NCI-H510A (cell line): ENCODE measurements around the gene OCEL1.
A peak's percentile ranks its signal among the peaks of the same experiment; 100 is the strongest.

Source experiments
- DNase-seq: peaks from one replicate; lab custom pipeline; 2025; lab: John Stamatoyannopoulos, UW

OCEL1 gene

DNA sequence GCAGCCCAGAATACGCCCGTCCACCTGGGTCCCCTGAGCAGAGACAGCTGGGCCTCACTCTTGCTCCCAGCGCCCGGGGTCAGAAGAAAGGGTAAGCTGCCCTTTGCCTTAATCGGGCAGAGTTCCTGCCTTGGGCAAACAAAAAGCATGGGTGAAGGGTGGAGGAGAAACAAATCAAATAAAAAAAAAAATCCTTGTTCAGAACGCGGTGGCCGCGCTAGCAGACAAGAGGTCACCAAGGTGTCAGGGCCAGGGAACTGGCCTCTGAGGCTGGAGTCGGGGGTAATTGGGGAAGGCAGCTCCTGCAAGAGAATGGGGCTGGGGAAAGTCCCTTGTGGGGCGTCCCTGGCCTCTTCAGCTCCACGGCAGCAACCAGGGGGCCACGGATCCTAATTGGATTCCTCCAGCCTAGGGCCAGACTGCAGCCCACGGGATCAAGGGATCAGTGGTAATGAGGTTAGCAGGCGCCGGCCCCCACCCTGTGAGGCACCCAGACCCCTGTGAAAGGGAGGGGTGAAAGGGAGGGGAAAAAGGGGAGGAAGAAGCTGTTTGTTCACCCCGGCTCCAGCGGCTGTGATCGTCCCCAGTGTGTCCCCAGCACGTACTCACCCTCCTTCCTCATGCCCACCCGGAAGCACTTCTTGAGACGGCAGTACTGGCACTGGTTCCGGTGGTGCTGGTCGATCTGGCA, 14.2 kb downstream of the OCEL1 start:
- DNase-seq: no peak

DNA sequence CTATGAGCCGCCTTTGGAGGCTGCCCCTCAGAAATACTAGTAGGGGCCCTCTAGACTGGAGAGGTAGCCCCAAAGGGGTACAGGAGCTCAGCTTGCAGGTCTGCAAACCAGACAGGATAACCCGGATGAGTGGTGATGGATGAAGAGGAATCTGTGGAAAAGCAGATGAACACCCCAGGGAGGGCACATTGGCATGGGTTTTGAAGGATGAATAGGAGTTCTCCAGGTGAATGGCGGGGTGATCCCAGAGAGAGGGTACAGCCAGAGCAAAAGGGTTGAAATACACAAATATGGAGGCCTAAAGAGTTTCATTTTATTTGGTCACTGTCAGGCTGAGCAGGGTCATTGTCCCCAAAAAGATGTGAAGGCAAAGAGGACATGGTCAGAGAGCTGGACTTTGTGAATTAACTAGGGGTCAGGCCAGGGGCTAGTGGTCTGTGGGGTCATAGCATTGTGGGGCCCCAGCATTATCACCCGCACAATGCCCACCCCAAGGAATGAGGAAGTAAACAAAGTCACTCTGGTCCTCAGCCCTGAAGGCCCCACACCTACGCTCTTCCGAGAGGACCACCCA, 14.9 kb downstream of the OCEL1 start:
- DNase-seq: no peak

DNA sequence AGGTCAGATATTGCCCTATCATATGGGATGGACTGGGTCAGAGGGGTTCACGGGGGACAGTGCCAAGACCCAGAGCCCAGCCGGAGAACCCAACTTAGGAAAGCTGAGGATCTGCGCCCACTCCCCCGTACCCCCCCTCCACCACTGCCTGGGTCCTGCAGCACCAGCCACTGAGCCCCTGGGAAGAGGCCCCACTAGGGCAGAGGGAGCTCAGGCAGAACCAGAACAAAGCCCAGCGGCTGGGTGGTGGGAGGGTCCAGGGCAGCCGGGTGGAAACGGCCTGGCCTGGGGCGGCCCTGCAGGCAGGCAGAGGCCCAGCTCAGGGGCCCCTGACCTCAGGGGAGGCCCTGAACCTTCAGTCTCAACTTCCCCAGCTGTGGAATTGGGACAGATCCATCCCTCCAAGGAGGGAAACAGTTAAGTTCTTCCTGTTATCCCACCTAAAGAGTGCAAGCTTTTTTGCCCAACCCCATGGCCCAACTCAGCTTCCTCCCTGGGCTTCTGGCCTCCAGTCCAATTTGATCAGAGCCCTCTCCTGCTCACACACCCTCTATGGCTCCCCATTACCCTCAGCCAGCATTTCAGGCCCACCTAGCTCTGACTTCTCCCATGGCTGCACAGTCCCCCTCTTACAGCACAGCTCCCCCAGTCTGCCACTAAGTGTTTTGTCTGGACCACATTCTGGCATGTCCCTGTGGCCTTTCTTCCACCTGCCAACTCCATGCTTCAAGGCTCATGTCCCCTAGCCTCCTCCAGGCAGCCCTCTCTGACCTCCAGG, 16.6 kb downstream of the OCEL1 start:
- no peak for DNase-seq

DNA sequence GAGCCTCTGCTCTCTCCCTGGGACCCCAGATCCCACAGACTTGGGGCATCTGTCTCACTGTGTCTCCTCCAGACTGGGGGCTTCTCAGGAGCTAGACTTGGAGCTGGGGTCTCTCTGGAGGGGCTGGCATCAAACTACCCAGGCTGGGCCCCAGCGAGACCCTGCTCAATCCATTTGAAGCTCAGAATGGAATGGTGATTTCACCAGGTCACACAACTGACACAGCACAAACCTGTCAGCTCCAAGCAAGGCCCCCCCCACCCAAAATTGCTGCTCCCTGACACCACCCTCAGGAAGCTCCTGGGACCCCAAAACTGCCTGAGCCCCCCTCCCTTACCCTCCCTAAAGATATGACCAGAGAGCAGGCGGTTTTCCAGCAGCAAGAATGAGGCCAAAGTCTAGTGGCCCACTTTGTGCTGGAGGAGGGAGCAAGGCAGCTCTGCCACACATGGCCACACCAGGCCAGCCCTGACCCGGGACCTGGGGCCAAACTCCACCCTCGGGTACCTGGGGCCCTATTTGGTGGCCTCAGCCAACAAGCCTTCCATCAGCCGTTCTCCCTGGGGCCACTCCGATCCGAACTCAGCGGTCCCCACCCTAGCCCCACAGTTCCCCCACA, 17.3 kb downstream of the OCEL1 start:
- no peak for DNase-seq

DNA sequence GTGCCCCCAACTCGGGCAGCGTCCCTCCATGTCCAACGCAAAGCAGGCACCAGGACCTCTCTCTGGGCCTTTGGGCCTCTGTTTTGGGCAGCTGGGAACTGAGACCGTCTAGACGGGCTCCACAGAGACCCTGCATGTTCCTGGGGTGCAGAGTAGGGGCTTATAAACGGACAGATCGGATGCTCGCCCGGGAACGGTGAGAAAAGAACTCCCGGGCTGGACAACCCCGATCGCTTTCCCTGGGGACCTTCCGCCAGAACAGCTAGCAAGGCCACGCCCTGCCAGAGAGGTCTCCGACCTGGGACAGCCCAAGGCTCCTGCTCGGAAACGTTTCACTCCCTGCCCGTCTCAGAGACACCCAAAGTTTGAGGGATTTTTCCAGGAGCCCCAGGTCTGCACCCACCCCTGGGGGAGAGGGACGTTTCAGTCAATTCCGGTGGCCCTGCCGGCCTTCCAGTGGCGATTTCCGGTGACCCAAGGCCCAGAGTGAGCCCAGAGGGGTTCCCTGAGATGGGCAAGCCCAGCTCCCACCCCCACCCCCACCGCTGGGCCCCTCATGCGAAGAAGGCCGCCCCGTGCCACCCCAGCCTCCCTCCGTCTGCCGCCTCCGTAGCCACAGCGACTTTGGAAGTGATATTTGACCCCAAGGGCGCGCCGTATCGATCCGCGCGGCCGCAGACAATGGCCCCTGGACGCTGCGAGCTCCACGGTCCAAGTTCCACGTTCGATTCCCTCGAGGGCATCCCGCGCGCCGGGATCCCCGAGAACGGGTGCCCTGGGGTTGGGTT, 18.0 kb downstream of the OCEL1 start:
- no peak for DNase-seq

DNA sequence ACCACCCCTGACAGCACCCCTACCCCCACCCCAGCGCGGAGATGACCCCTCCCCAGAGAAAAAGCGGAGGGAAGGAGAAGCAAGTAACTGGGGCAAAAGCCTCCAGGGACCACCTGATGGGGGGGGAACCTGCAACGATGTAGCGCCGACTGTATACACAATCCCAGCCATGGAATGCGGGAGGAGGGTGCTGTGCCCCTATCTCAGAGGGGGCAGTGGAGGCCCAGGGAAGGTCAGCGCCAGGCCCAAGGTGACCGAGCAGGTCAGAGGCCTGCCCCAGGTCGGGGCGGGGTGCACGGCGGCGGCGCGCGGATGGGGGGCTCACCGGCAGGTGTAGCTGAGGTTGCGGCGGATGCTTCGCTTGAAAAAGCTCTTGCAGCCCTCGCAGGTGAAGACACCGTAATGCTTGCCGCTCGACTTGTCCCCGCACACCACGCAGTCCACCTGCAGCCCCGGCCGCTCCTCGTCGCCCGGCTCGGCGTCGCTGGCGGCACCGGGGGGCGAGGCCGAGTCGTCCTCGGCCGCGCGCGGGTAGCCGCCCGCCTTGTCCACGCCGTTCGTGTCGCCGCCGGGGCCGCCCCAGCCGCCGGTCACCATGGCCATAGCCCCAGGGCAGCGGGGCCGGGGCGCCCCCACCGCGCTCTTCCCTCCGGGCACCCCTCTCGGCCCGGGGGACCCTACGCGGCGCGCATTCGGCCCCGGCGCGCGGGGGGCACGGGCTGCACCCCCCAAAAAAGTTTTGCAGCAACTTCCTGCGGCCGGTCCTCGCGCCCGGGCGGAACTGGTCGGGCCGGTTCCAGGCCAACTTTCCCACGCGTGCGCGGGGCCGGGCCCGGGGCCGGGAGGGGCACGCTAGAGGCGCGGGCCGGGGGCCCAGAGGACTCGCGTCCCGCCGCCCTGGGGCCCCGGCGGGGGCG, 18.9 kb downstream of the OCEL1 start:
- DNase-seq: no peak

DNA sequence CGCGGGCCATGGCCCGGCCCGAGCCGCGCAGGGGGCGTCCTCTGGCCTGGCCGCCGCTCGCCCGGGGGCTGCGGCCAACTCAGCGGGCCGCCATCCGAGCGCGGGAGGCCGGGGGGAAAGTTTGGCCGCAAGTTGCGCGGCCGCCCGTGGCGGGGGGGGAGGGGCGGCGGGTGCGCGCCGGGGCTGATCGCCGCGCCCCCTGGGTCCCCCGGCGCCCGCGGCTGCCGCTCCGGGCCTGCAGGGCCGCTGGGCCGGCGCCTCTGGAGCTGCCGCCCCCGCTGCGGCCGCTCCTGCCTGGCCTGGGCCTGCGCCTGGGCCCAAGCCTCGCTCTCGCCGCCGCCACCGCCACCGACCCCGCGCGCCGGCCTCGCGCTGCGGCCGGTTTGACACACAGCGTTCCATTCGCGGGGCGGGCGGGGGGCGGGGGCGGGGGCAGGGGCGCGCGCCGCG, 19.5 kb downstream of the OCEL1 start, which contains the start of gene NR2F6:
Gene NR2F6, minus strand, starts transcription at position 385 of the 450 bp plus-strand sequence. CDS start 699 bp downstream, outside the sequence.
- no peak for DNase-seq

DNA sequence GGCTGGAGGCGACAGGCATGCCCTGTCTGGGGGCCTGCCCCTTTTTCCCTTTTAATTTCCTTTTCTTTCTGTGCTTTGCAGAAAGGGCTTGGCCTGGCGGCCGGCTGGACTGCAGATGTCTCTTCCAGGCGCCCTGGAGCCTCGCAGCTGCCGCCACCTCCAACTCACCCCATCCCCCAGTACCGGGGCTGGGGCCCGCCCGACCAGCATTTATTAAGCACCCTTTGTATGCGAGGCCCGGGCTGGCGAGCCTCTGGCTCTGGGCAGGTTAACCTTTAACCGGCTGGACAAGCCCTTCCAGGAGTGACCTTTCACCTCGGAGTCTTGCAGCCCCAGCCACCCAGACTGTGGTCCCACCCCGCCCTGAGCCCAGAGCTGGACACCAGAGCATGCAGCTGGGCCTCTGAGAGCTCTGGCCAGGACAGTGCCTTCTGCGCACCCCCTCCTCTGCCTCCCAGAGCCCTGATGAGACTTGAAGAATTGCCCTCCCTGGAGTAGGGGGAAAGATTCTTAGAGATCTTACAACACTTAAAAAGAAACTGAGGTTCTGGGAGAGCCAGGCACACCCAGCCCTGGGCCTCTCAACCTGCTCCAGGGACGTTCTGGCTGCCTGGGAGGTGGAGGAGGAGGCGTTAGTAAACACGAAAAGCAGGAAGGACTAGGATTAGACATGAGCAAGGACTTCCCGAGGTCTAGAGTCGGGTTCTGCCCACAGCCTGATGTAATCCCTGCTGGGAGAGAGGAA, 20.8 kb downstream of the OCEL1 start:
- DNase-seq: no peak

DNA sequence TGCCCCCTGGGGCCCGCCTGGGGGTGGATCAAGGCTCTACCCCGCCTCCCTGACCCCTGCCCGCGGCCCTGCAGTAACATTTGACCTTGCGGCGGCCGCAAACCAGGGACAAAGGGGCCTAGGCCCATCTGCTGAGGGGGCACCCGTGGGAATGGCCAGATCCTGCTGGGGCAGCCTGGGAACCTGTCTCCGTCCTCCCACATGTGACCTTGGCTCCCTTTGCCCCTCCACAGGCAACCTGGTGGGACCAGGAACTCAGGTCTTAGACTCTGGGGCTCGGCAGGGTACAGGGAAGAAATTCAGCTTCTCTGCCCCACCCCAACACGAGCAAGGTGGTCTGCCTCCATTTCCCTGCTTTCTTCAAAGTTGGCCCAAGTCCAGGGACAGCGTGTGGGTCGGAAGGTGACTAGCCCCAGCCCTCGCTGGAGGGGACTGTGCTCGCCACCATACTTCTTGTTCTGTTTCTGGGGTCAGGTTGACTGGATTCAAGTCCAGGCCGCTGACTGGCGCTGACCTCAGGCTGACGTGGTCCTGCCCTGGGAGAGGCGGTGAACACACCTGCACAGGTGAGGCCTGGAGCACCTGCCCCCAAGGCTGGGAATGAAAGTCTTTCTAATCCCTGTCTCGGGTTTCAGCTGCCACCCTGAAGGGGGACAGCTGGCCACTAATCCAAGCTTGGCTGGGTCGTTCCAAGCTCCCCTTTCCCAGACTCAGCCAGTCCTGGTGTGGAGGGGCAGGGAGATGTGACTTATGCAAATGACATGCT, 22.2 kb downstream of the OCEL1 start:
- DNase-seq: peak; percentile 92

DNA sequence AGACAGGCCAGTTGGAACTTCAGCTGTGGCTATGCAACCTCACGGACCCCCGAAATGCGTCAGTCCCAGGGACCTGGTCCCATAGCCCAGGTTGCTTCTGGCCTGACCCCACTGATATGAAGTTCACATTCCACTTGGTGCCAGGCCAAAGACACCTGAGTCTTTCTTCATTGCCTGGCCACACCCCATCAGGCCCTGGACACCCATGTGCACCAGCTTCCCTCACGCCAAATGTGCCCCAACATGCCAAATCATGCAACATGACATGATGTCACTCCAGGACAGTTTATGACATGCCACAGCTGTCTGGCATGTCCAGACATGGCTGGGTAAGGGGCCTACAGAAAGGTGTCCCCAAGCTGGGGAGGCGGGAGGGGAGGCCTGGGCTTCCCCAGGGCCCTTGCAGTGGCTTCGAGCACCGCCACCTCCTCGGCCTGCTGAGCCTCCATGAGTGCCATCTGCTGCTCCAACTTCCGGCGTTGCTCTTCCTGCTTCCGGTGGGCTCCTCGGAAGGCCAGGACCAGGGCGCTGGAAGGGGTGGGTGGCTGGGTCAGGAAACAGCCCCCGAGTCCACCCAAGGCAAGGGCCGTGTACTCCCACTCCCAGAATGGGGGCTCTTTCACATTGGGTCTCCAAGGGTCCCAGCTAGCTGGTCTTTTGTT, 24.0 kb downstream of the OCEL1 start:
- DNase-seq: no peak

DNA sequence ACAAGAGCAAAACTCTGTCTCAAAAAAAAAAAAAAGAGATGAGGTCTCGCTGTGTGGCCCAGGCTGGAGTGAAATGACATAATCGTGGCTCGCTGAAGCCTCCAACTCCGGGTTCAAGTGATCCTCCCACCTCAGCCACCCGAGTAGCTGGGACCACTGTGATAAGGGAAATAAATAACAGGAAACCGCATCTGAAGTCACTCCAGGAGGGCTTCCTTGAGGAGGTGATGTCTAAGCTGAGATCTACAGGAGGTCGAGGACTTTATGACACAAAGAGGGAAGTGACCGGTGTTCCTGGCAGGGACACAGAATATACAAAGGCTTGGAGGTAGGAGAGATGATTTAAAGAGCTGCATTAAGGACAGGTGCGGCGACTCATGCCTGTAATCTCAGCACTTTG, 28.6 kb downstream of the OCEL1 start:
- DNase-seq: no peak

DNA sequence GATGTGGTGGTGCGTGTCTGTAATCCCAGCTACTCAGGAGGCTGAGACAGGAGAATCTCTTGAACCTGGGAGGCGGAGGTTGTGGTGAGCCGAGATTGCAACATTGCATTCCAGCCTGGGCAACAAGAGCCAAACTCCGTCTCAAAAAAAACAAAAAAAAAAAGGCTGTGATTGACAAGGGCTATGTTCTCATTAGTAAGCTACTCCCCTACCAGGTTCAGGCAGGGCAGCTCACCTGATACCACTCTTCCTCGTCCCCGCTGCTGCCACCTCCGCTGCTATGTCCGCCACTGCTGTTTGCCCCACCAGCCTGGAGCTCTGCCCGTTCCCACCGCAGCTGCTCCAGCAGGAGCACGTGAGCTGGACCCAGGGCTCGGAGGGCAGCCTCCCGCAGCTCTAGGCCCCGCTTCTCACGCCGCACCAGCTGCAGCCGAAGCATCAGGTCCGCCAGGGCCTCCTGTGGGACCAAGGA, 29.2 kb downstream of the OCEL1 start:
- DNase-seq: peak; percentile 75

DNA sequence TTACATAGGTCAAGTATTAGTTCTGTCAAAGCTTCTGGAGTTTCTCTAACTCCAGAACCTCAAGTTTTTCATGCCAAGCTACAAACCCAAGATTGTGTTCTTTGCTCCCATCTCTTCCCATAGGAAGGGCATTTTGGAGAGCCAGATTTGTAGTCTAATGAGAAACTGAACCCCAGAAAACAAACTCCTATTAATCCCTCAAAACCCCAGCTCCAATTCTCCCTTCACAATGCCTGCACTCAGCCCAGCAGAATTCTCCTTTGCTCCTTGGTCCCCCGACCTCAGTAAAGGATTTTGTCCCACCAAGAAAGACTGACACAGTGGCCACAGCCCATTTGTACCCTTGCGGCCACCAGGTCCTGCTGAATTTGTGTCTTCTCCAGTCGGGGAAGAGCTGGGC, 30.1 kb downstream of the OCEL1 start:
- DNase-seq: no peak

DNA sequence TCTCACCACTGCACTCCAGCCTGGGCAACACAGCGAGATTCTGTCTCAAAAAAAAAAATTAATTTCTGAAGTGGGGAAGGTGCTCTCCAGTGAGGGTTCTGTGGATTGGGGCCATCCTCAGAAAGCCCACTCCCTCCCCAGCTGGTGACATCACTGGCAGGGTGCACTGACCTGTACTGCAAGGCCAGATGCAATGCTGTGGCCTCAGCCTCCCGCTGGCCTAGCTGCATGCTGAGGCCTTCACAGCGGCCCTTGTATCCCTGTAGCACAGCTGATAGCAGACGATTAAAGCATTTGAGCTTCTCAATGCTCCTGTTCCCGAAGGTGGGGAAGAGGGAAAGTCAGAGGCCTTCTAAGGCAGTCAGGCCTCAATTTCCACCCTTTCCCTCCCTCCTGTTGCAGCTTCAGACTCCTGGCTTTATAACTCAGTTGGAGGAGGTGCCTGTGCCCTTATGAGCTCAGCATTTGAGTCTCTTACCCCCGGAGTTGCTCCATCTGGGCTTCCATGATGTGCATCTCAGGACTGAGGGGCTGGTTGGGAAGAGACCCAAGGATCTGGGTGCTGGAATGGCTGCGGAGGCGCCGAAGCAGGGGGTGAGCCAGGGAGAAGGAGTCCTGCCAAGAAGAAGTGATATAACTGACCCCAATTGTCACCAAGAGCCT, 33.2 kb downstream of the OCEL1 start:
- DNase-seq: no peak

DNA sequence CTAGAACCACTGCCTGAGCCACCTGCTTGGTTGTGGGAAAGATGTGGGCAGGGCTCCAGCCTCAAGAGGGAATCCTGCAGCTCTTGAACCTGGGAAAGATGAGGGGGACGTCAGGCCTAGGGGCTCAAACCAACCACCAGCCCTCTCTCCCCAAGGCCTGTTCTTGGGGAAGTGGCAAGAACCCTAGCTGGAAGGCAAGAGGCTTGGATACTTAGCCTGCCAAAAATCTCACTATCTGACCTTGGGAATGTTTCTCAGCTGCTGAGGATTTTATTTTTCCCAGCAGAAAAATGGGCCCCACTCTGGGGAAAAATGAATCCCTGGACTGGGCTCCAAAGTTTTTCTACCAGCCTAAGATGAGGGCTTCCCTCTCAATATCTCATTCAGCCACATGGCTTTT, 33.9 kb downstream of the OCEL1 start:
- no peak for DNase-seq

DNA sequence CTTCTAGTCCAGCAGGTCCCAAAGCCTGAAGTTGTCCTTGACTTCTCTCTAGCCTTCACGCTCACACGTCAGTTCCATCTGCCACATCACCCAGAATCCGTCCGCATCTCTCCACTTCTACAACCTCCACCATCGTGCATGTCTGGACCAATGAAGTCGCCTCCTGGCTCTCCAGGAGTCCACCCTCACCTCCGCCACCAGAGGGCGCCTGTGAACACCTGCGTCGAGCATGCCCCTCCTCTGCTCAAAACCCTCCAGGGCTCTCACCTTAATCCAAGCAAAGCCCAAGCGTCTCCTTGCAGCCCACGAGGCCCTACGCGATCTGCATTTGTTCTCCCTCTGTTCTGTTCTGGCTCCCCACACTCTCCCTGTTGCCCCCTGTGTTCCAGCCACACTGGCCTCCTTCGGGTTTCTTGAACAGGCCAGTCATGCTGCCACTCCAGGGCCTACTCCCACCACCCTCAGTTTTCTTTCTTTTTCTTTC, 34.9 kb downstream of the OCEL1 start:
- DNase-seq: peak; percentile 63

DNA sequence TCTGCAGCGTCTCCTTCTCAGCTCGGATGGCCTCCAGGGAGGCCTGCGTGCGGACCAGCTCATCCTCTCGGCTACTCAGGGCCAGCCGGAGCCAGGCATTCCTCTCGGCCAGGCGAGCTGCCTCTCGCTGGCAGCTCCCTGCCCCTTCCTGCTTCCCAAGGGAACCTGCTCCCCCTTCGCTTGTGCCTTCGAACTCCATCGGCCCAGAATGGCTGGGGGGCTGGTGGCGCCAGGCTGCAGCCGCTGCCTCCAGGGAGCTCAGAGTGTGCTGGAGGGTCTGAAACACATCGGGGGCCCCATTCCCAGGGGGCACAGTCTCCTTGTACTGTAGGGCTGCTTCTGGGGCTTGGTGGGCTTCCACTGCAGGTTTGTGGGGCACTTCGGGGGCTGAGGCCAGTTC, 36.5 kb downstream of the OCEL1 start:
- no peak for DNase-seq
